Hippocampal formation (tissue), 2 donors: ENCODE measurements around the gene IER2.
"Not testable (repeated sequence)": the region's sequence is repeated elsewhere in the genome, so short reads cannot be mapped to it uniquely, and the experiment has no call there.

Experiments used
- DNase-seq, 2 donors: peaks; one replicate each; lab custom pipeline; 2025; lab: John Stamatoyannopoulos, UW

Gene IER2

DNA sequence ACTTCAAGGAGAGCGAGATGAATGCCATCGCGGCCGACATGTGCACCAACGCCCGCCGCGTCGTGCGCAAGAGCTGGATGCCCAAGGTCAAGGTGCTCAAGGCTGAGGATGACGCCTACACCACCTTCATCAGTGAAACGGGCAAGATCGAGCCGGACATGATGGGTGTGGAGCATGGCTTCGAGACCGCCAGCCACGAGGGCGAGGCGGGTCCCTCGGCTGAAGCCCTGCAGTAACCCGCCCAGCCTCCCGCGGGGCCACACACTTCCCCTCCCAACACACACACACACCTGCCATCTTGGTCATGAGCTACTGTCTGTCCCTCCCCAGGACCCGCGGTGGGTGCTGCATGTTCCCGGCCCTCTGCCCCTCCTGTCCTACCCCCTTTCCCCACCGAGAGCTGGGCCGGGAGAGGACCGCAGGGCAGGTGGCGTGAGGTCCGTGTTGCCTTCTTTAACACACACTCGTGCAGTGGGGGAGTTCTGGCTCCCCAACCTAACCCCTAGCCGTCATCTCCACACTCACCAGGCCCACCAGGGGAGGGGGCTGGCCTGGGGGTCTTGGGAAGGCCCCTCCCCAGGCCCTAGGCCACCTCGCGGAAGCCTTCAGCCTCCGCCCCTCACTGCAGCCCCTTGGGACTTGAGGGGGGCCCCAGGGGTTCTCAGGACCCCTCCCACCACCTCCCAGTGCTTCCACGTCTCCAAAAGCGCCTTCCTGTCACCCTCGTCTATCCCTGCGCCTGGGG, 11.9 kb upstream of the IER2 start:
- no peak for DNase-seq

DNA sequence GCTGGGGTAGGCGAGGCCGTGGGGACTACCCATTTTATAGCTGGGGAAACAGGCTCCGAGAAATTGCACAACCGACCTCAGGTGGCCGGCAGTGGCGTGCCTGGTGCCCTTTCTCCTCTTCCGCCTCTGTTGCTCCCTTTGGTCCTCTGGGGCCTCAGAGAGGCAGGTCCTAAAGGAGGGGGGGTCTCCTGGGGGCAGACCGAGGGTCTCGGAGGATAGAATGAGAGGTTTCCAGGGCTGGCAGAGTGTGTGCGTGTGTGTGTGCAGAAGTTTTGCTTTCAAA, 11.4 kb upstream of the IER2 start:
- no peak for DNase-seq

DNA sequence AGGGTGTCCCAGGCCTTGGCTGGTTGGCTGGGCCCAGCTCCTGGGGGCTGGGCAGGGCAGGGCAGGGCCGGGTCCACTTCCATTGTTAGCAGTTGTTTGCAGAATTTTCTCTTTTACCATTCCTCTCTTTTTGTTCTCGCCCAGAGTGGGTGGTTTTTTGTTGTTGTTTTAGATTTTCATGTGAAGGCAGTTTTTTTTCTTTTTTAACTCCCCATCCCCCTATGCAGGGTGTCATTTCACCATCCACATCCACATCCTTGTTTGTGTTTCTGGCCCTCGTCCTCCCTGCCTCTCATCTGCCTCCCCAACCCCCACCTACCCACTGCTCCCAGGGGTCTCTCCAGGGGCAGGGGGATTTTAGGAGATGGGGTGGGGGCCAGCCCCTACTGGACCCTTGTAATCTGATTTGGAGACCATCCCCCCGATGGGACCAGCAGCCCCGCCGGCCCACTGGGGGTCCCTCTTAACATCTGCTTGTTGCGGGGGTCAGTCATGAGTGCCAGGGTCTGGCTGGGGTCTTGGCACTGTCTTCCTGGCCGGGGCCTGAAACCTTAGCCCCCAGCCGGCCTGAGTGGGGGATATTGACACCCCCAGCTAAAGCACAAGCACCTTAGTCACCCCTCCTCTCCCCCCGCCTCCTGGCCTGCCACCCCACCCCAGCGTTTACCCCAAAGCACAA, 10.4 kb upstream of the IER2 start:
- DNase-seq = no peak

DNA sequence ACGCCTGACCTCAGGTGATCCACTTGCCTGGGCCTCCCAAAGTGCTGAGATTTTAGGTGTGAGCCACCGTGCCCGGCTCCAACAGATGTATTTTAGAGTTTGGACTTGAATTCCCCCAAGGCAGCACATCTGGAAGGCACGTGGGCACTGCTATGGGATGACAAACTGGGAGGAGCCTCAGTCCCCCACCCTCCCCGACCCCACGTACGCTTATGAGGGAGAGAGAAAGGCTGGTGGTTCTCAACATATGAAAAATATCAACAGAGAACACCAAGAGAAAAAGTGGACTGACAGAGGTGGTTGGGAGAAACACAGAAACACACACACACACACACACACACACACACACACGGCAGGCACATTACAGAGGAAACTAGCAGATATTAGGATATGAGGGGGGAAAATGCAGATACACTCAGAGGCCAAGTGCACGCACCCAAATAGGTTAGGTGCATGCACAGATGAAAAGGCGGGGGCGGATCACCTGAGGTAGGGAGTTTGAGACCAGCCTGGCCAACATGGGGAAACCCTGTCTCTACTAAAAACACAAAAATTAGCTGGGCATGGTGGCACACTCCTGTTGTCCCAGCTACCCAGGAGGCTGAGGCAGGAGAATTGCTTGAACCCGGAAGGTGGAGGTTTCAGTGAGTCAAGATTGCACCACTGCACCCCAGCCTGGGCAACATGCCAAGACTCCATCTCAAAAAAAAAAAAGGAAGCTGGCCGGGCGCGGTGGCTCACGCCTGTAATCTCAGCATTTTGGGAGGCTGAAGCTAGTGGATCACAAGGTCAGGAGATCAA, 3.2 kb upstream of the IER2 start:
- DNase-seq = no peak

DNA sequence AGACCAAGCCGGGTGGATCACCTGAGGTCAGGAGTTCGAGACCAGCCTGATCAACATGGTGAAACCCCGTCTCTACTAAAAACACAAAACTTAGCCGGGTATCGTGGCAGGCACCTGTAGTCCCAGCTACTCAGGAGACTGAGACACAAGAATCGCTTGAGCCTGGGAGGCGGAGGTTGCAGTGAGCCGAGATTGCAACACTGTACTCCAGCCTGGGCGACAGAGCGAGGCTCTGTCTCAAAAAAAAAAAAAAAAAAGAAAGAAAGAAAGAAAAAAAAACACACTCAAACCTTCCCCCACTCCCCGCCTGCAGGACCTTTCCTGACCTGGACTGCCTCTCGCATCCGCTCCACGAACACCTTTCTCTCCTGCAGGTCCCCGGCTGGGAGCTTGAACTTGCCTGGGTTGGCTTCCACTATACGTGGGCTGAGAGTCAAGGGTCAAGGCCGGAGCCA, 1.0 kb upstream of the IER2 start:
- DNase-seq = not testable (repeated sequence)

DNA sequence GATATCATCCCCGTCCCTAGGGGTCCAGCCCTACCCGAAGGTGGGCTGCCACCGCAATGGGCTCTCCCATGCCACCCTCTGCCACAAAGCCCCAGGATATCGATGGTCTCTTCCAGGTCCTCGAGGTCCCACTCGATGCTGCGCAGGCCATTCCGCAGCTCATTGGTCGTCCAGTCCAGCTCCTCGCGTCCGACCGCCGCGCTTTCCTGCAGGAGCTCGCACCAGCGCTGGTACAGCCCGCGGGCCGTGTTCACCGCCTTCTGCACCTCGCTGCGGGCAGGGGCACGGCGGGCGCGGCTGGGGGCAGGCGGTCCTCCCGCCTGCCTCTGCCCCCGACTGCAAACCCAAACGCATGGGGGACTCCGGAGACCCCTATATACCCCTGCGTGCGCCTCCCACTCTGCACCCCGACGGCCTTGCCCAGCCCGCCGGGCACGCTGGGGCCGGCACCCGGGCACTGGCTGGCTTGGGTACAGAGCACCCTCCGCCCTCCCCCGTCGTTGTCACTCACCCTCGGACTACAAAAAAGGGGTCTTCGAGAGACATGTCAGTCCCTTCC, 504 bp upstream of the IER2 start:
- no peak for DNase-seq

DNA sequence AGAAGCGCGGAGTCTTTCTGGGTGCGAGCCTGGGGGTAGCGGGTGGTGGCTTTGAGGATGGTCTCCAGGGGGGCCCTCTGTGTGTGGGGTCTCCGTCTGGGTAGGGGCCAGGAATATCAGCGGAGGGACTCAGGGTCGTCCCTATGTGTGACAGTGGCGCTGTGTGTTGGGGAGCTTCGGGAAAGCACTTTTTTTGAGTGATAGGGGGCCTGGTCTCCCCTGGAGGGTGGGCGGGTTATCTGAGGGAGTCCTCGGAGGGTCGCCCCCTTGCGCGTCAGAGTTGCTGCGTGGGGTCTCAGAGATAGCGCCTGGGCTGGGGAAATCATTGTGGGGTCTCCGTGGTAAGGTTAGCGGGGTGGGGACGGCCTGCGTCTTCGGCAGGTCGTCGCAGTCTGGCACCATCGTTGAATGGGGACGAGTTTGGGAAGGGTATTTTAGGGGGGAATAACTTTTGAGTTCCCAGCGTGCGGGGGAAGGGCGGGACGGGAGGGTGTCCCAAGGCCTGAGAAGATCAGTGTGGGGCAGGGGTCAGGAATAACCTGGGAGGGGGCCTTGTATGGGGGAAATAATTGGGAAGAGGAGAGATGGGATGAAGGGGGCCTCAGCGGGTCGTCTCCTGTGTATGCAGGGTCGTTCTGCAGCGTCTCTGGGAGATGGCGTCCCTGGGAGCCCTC, 857 bp downstream of the IER2 start:
- DNase-seq = no peak

DNA sequence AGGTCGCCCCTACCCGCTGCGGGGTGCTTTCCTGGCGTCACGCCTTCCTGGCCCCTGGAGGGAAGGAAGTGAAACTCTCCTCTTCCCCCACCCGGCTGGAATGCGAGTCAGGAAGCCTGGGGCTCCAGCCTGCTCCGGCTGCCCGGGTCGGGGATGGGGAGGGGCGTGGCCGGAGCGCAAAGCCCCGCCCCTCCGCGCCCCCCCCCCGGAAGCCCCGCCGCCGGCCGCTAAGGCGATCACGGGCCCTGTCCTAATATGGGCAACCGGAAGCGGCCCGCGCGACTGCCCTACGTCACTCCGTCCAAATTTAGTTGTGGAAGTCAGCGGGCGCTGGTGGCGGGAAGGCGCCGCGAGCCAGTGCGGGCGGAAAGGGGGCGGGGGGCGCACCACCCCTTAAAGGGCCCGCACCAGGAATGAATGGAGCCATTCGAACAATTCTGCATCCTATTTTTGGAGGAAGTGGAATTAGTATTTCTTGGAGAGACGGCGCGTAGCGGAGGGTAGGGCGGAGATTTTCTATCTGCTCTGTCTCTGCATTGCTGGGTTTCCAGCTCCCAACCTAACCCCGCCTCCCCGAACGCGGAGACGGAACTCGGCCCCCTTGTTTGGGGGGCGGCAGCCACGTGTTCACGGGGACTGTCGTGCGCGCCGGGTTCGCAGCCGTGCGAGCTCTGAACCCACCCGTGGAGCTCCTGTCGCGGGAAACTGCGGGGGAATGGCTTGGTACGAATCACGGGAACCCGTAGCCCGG, 1.6 kb downstream of the IER2 start:
- DNase-seq = peak; percentile 95

DNA sequence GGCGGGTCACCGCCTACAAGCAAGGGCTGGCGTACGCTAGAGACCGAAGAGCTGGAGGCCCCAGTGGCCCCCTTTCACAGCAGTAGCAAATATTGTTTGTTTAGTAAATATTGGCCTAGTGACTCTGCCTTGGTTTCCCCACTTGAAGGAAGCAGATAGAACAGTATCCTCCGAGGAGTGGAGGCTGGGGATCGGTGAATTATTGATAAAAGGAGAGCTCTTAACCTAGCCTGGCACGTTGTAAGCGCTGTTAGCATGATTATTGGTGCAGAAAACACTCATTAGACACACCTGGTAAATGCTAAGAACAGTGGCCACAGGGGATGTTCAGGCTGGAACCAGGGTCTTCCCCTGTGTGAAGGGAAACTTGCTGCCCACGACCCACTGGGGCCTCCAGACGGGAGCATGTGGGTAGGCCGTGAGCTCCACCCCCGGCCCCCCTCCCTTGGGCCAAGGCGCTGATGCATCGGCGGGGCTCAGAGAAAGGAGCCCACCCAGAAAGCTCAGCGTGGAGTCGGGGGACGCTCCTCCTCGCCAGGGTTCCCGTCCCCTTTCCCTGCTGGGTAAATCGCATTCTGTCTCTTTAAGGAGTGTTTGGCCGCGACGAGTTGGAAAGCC, 2.3 kb downstream of the IER2 start:
- no peak for DNase-seq

DNA sequence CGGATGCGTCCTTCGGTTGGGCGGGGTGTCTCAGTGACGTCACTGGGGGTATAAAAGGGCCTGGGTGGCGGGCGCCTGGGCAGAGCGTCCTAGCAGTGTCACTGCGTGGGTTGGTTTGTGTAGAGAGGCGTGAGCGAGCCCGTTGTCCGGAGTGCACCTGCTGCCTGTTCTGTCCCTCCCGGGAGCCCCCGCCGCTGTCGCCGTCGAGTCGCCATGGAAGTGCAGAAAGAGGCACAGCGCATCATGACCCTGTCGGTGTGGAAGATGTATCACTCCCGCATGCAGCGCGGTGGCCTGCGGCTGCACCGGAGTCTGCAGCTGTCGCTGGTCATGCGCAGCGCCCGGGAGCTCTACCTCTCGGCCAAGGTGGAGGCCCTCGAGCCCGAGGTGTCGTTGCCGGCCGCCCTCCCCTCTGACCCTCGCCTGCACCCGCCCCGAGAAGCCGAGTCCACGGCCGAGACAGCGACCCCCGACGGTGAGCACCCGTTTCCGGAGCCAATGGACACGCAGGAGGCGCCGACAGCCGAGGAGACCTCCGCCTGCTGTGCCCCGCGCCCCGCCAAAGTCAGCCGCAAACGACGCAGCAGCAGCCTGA, 2.9 kb downstream of the IER2 start:
- DNase-seq = peak; percentile 91 to 93

DNA sequence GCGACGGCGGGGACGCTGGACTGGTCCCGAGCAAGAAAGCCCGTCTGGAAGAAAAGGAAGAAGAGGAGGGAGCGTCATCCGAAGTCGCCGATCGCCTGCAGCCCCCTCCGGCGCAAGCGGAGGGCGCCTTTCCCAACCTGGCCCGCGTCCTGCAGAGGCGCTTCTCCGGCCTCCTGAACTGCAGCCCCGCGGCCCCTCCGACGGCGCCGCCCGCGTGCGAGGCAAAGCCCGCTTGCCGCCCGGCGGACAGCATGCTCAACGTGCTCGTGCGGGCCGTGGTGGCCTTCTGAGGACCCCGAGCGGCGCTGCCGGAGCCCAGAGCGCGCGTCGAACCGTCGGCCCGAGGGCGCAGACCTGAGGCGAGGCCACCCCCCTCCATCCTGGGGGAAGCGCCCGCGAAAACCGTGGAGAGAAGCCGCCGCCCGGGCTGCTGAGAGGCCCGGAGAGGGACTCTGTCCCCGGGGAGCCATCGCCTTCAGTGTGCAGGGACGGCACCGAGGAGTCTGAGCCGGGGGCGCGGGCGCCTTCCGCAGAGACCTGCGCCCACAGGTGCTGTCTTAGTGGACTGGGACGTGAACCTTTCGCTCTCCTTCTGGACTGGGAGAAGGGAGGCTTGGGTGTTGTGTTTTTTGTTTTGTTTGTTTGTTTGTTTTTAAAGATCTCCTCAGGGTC, 3.5 kb downstream of the IER2 start:
- DNase-seq = no peak

DNA sequence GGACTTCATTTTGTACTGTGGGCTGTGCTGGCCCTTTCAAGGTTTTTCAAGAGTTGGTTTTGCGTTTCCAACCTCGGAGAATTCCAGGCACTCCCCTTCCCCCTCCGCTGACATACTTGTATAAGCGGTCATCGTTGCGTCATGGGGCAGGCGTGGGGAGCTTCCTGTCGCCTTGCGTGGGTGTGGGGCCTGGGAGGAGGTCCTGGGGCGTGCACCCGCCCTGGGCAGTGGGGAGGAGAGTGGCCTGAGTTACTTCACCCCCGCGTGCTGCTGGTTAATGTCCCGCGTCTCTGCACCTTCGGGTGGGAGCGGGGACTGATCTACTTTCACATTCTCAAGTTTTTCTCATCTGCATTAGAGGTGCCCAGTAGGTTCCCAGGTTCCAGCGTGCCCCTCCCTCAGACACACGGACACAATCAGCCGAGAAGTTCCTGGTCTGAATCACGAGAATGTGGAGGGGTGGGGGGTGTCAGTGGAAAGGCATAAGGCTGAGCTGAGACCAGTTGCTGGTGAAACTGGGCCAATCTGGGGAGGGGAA, 4.1 kb downstream of the IER2 start:
- DNase-seq = no peak

DNA sequence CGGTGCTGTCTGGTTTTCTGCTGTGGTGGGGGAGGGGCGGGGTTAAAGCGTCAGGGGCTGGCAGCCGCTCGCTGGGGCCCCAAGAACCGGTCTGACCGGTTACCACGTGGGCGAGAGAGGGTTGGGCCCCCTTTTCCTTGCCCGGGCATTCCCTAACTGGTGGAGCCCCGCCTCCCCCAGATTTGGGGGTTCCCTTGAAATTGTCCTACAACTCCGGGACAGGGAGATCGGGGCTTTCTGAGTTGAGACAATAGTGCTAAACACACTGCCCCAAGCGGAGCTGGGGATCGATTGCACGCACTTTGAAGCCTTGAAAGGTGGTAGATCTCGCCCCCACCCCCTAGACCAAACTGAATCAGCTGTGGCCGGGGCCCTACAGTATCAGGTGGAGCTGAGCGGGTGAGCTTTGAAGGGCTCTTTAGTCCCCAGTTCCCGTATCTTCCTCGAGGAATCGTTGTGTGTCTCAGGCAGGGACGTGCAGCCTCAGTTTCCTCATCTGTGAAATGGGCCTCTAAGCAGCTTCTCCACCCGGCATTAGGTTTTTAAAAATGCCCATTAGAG, 4.8 kb downstream of the IER2 start:
- no peak for DNase-seq

DNA sequence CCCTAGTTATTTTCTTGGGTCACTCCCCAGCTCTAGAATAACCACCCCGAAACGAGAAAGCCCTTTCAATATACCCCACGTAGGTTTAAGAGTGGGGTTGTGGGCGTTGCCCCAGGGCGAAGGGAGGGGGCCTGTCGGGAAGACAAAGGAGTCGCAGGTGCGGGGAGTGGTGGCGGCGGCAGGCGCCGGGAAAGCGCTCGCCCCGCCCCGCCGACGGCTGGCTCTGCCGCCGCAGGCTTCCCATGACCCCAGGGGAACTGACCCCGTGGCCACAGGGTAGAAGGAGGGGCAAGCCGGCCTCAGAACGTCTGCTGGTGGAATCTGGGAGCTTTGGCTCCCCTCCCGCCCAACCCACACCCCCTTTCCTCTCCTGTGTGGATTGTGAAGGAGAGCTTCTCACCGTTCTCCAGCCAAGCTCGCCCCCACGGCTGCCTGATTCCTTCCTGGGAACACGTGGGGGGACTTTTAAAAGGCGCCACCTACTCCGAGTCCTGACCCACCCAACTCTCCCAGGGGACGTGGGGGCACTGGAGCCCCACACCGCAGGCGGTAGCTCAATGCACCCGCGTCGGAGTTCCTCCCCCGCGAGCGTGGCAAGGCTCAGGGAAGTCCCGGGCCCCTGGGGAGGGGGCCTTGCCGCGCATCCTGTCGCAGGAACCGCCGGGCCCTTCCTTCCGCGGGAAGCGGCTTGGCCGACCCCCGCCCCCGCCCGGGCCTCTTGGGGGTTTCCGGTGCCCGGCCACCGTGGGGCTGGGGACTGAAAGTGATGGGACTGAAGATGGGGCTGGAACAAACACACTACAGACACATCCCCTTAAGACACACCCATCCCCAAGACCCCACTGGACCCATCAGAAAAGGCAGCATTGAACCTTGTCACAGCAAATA, 5.5 kb downstream of the IER2 start:
- no peak for DNase-seq

DNA sequence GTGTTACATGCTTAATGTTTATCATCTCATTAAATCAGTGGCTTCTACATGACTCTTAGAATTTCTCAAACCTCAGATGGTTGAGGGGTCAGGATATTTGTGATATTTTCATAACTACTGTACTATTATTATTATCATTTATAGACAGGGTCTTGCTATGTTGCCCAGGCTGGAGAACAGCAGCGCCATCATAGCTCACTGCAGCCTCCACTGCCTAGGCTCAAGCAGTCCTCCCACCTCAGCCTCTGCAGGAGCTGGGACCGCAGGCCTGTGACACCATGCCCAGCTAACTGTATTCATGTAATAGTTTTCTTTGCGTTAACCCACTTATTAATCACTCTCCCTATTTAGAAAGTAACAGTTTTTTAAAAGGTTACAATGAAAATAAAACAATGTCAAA, 9.5 kb downstream of the IER2 start:
- DNase-seq = no peak

DNA sequence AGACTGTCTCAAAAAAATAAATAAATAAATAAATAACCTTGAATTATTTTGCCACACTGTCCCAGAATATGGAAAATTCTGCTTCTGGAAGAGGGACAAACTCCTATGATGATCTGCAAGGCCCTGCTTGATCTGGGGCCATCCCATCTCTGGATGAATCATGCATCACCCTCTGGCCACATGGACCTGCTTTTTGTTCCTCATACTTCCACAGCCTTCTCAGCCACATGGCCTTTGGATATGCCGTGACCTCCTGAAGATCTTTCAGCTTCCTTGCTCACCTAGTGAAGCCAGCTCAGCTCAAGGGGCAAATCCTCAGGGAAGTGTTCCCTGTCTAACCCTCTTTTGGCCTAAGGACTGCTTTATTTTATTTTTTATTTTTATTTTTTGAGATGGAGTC, 10.3 kb downstream of the IER2 start:
- no peak for DNase-seq

DNA sequence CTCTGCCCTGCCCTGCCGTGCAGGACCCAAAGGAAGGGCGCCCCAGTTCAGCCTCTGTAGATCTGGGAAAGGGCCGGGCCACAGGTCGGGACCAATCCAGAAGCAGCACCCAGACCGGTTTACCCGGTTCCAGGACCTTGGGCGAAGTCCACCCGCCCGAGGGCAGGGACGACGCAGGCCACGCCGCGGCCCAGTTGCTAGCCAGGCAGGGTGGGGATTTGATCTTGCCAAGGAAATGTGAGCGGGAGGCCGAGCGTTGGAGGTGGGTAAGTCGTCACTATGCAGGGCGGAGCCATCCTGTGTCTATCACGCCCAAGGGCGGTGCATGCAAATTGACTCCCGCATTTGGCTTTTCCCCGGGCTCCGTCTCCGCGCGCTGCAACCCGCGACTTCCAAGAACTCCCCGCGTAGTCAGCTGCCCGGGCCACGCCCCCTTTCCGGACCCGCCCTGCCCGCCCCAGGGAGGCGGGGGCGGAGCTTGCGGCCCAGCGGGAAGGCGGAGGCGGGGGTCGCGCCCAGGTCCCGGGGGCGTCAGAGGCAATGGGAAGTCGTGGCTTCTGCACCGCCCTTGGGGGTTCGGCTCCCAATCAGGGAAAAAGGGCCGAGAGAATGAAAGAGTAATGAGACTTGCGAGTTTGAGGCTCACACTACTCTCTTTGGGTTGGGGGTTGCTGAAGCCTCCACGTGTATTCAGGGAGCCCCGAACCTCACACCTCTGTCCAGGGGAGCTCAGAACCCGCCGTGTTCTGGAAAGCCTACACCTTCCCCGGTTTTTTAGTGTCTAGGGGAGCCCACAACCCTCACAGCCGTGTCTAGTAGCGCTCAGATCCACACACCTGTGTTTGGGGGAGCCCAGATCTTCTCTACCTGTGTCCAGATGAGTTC, 12.8 kb downstream of the IER2 start:
- peak; percentile 82 to 85 for DNase-seq
